Activated CD4-positive, alpha-beta memory T cell treated with anti-CD3 and anti-CD28 coated beads for 36 hours (primary cell): ENCODE results near the gene AURKB. TPM values are rescaled to one million over a fixed set of nuclear protein-coding genes. Genes with fewer than 3 reads are reported as not detected.

Source experiments
- CTCF ChIA-PET: fragments of 350-600 bp; sonication (Branson Sonifier 250); formaldehyde crosslinking; loops from one replicate; lab custom pipeline; 2021; ENCODE audit warnings: antibody characterized with exemption, inconsistent platforms; lab: Charles Lee
- POLR2A ChIA-PET: fragments of 350-600 bp; sonication (Branson Sonifier 250); formaldehyde crosslinking; loops from one replicate; lab custom pipeline; 2021; ENCODE audit warnings: antibody characterized with exemption; lab: Charles Lee
- DNase-seq: peaks from one replicate; pipeline ENCODE4 v3.0.0-alpha.2; 2020
- H3K27ac Mint-ChIP-seq: one replicate; pipeline ENCODE4 v1.8.0; 2021; ENCODE audit warnings: mixed read lengths
- H3K27me3 Mint-ChIP-seq: one replicate; pipeline ENCODE4 v1.8.0; 2021; ENCODE audit warnings: mixed read lengths
- H3K36me3 Mint-ChIP-seq: one replicate; pipeline ENCODE4 v1.8.0; 2021; ENCODE audit warnings: mixed read lengths
- H3K4me1 Mint-ChIP-seq: one replicate; pipeline ENCODE4 v1.8.0; 2021; ENCODE audit warnings: low read depth, mixed read lengths
- H3K4me3 Mint-ChIP-seq: one replicate; pipeline ENCODE4 v1.8.0; 2021; ENCODE audit warnings: mild to moderate bottlenecking, mixed read lengths
- H3K9me3 Mint-ChIP-seq: one replicate; pipeline ENCODE4 v1.8.0; 2021; ENCODE audit warnings: mixed read lengths
- intact Hi-C: fragments of 100-400 bp; cut with micrococcal nuclease; formaldehyde crosslinking; loops from one replicate; pipeline ENCODE4 v1.15.1; 2023
- total RNA-seq, 2 experiments: library from RNA; stranded (reverse); gene quantifications; one replicate each; pipeline ENCODE4 v1.2.3, GENCODE V29; 2021

The AURKB gene
- total RNA-seq, 2 experiments from 2014 or later, result 184 TPM

GRCh38 chr17:8210761-8211458, 535 bp upstream of the AURKB start:
- POLR2A ChIA-PET, result interaction anchor here (0.7 to 4.7 kb wide), 15 partner anchors 12 to 167 kb away, joined by 3 to 40 read pairs (median 5); partner anchors contain the start of genes BORCS6, CTC1, KRABD2 and RANGRF
- peak overlapping the region; percentile 97 for H3K27ac Mint-ChIP-seq
- peak overlapping the region; percentile 99 for H3K4me3 Mint-ChIP-seq
- H3K9me3 Mint-ChIP-seq, result no peaks in the 10 kb centered on the region
- H3K27me3 Mint-ChIP-seq, result no peaks in the 10 kb centered on the region
- H3K36me3 Mint-ChIP-seq, result peaks cover 34% of the 10 kb centered on the region
- intact Hi-C loops, result loop anchor here (1.0 to 2.0 kb wide), 5 partner anchors 10 to 47 kb away; no protein-coding TSS in a partner anchor
- peaks cover 23% of the 10 kb centered on the region for H3K4me1 Mint-ChIP-seq
- CTCF ChIA-PET, result interaction anchor here (0.7 to 2.2 kb wide), 11 partner anchors 11 to 117 kb away, joined by 3 to 9 read pairs (median 4); no protein-coding TSS in a partner anchor
- no peak for DNase-seq

DNA sequence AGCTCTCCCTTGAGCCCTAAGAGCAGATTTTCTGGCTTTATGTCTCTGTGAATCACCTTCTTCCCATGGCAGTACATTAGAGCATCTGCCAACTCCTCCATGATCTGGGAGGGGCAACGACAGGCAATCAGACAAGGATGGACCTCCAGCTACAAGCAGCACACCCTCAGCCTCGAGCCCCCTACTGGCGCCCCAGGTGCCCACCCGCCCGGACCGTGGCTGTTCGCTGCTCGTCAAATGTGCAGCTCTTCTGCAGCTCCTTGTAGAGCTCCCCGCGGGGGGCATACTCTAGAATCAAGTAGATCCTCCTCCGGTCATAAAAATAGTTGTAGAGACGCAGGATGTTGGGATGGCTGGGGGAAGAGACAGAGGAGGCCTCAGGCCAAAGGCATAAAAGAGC, 3.8 kb downstream of the AURKB start:
- POLR2A ChIA-PET, result interaction anchor here (1.1 kb wide), 2 partner anchors 13 to 16 kb away, joined by 3 to 5 read pairs; partner anchors contain the start of gene BORCS6
- Mint-ChIP-seq H3K4me3 (no peak overlapping the region), H3K36me3 (peaks cover 55% of the 10 kb centered on the region)

DNA sequence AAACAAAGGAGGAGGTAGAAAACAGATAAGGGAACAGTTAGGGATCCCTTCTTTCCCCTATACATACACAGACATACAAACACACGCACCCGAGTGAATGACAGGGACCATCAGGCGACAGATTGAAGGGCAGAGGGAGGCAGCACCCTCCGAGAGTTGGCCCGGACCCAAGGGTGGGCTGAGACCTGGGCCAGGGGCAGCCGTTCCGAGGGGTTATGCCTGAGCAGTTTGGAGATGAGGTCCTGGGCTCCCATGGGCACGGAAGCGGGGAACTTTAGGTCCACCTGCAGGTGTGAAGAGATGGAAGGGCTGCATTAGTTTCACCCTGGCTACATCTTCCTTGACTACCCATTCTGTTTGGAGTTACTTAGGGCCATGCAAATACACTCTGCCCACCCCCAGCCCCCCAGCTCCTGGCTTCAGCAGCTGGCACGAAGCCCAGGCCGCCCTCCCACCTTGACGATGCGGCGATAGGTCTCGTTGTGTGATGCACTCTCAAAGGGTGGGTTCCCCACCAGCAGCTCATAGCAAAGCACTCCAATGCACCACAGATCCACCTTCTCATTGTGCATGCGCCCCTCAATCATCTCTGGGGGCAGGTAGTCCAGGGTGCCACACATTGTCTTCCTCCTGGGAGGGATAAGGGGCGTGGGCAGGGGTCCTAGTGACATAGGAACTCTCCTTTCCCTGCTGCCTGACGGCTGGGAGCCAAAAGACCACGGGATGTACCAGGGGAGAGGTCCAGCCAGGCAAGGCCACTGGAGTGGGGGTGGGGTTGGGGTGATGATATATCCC, 5.4 kb downstream of the AURKB start:
- intact Hi-C loops, result no loop called here
- ChIA-PET POLR2A (interaction anchor here (1.1 to 1.8 kb wide), 2 partner anchors 13 to 16 kb away, joined by 3 to 6 read pairs; no protein-coding TSS in a partner anchor), CTCF (interaction anchor here (1.1 kb wide), 1 partner anchor 13 kb away, joined by 3 read pairs; no protein-coding TSS in a partner anchor)
- no peaks in the 10 kb centered on the region for H3K9me3 Mint-ChIP-seq
- H3K4me3 Mint-ChIP-seq, result no peak overlapping the region
- no peak overlapping the region for H3K27ac Mint-ChIP-seq
- peaks cover 54% of the 10 kb centered on the region for H3K36me3 Mint-ChIP-seq
- DNase-seq, result no peak
- H3K27me3 Mint-ChIP-seq, result no peaks in the 10 kb centered on the region
- H3K4me1 Mint-ChIP-seq, result peaks cover 17% of the 10 kb centered on the region

More for the DNA sequence above, 3.8 kb downstream of the AURKB start:
- CTCF ChIA-PET, result interaction anchor here (1.2 to 1.4 kb wide), 2 partner anchors 15 to 87 kb away, joined by 3 read pairs; no protein-coding TSS in a partner anchor
- peaks cover 23% of the 10 kb centered on the region for H3K4me1 Mint-ChIP-seq
- H3K27me3 Mint-ChIP-seq, result no peaks in the 10 kb centered on the region
- no peak overlapping the region for H3K27ac Mint-ChIP-seq
- no peak for DNase-seq
- H3K9me3 Mint-ChIP-seq, result no peaks in the 10 kb centered on the region
- intact Hi-C loops, result no loop called here

DNA sequence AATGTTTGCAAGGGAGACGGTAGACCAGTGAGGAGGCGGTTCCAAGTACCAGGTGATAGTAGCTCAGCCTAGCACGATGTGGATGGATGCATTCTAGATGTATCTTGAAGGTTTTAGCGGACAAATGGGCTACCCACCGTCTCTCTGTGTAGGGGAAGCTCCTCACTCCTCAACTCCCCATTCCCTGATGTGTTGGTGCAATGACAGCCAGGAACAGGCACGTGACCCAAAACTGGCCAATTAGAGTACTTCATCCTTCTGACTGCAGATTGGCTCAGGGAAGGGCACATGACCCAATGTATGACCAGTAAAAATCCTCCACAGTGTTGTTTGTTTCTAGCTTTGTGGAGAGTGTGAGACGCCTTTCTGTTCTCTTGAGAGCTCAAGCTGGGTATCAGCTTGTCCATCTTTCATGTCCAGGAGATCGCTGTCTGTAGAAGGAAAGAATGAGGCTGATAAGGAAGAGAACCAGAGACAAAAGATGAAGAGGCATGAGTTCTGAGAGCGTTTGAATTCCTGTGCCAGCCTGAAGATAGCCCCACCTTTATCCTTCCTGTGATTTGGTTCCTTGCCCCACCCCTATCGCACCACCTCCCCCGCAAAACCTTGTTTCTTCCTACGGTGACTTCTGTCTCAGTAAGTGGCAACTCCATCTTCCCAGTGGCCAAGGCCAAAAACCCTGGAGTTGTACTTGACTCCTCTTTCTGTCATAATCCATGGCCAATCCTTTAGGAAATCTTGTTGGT, 18.1 kb downstream of the AURKB start:
- Mint-ChIP-seq H3K9me3 (no peaks in the 10 kb centered on the region), H3K27me3 (no peaks in the 10 kb centered on the region), H3K4me1 (peaks cover 16% of the 10 kb centered on the region), H3K4me3 (no peak overlapping the region), H3K27ac (no peak overlapping the region), H3K36me3 (no peaks in the 10 kb centered on the region)
- ChIA-PET CTCF (interaction anchor here (0.7 to 1.2 kb wide), 5 partner anchors 12 to 119 kb away, joined by 3 to 5 read pairs (median 3); no protein-coding TSS in a partner anchor), POLR2A (interaction anchor here (0.8 to 3.2 kb wide), 9 partner anchors 12 to 57 kb away, joined by 3 to 18 read pairs (median 3); partner anchors contain the start of genes AURKB and CTC1)
- peak; percentile 80 for DNase-seq
- intact Hi-C loops, result loop anchor here (1.0 to 2.0 kb wide), 2 partner anchors 8 to 19 kb away; partner anchors contain the start of gene AURKB

DNA sequence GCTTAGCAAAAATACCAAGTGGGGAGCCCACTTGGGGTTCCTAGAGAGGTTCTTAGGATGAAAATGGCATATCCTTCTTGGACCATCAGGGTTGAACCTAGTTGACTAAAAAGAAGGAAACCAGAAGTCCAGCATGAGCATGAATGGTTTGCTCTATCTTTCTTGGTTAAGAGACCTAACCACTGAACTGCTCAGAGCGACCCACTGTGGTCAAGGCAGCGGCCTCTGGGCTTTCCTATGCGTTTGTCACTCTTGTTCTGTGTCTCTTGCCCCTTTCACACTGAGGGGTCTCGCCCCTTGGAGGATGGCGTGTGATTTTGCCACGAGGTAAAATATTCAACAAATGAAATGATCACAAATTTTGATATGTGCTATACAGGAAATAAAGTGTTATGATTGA, 19.9 kb downstream of the AURKB start:
- intact Hi-C loops, result loop anchor here (1.0 kb wide), 1 partner anchor 68 kb away; no protein-coding TSS in a partner anchor
- no peaks in the 10 kb centered on the region for H3K36me3 Mint-ChIP-seq
- peaks cover 10% of the 10 kb centered on the region for H3K4me1 Mint-ChIP-seq
- ChIA-PET CTCF (interaction anchor here (0.9 to 6.0 kb wide), 7 partner anchors 8 to 71 kb away, joined by 3 to 48 read pairs (median 6); partner anchors contain the start of gene ALOXE3), POLR2A (interaction anchor here (0.7 to 7.3 kb wide), 7 partner anchors 16 to 105 kb away, joined by 3 to 96 read pairs (median 17); partner anchors contain the start of genes AURKB, CTC1, PFAS and SLC25A35)
- H3K9me3 Mint-ChIP-seq, result no peaks in the 10 kb centered on the region
- peak overlapping the region; percentile 93 for H3K27ac Mint-ChIP-seq
- H3K27me3 Mint-ChIP-seq, result no peaks in the 10 kb centered on the region
- no peak for DNase-seq
- H3K4me3 Mint-ChIP-seq, result no peak overlapping the region

- Mint-ChIP-seq H3K9me3 (no peaks in the 10 kb centered on the region), H3K36me3 (no peaks in the 10 kb centered on the region), H3K4me1 (peaks cover 10% of the 10 kb centered on the region), H3K27ac (peak within 1 kb of the TSS; percentile 93), H3K27me3 (no peaks in the 10 kb centered on the region), H3K4me3 (no peak within 1 kb of the TSS)
- ChIA-PET CTCF (interaction anchor here (0.9 to 6.0 kb wide), 8 partner anchors 9 to 116 kb away, joined by 3 to 48 read pairs (median 5); partner anchors contain the start of gene ALOXE3), POLR2A (interaction anchor here (0.6 to 7.3 kb wide), 9 partner anchors 16 to 106 kb away, joined by 3 to 96 read pairs (median 16); partner anchors contain the start of genes ALOXE3, AURKB, CTC1 and PFAS)
- intact Hi-C loops, result loop anchor here (1.0 to 10.0 kb wide), 2 partner anchors 68 to 355 kb away; partner anchors contain the start of gene KDM6B
- peak; percentile 98 for DNase-seq
These were observed 20.5 kb downstream of the AURKB start, which contains the start of gene BORCS6 for GRCh38 chr17:8189711-8190477. Gene BORCS6 (minus strand): TSS chr17:8190180. CDS start chr17:8190140, 40 bp downstream.

DNA sequence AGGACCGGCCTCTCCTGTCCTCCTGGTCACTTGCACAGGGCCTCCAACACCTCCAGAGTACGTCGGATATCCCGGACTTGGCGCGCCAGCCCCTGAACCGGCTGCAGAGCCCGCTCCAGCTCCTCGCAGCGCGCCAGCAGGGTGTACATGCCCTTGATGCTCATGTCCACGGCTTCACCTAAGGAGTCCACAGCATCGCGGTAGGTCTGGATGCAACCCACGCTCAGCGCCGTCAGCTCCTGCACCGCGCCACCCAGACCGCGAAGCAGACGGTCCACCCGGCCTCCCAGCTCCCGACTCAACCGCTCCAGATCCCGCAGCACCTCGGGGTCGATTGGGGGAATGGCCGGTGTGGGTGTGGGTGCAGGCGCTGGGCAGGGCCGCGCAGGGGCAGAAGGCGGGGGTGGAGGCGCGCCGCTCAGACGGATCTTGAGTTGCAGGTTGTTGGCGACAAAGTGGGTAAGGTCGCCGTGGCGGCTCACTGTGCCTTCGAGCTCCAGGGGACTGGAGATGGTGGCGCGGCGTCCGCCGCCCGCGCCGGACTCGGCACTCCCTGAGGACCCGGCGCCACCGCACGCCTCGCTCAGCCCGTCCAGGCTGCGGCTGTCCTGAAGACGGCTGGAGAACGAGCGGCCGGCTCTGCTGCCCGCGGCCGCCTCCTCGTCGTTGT, 21.2 kb downstream of the AURKB start:
- Mint-ChIP-seq H3K9me3 (no peaks in the 10 kb centered on the region), H3K27ac (peak overlapping the region; percentile 93), H3K27me3 (no peaks in the 10 kb centered on the region), H3K36me3 (no peaks in the 10 kb centered on the region), H3K4me1 (peaks cover 13% of the 10 kb centered on the region), H3K4me3 (no peak overlapping the region)
- DNase-seq, result peak; percentile 55
- intact Hi-C loops, result loop anchor here (10.0 kb wide), 1 partner anchor 354 kb away; the partner anchor contains the start of gene KDM6B
- CTCF ChIA-PET, result interaction anchor here (1.0 to 6.0 kb wide), 7 partner anchors 32 to 115 kb away, joined by 3 to 48 read pairs (median 4); partner anchors contain the start of genes ALOXE3, HES7 and SLC25A35
- POLR2A ChIA-PET, result interaction anchor here (0.5 to 7.3 kb wide), 9 partner anchors 15 to 118 kb away, joined by 3 to 96 read pairs (median 16); partner anchors contain the start of genes ALOXE3, AURKB, CTC1 and PFAS

DNA sequence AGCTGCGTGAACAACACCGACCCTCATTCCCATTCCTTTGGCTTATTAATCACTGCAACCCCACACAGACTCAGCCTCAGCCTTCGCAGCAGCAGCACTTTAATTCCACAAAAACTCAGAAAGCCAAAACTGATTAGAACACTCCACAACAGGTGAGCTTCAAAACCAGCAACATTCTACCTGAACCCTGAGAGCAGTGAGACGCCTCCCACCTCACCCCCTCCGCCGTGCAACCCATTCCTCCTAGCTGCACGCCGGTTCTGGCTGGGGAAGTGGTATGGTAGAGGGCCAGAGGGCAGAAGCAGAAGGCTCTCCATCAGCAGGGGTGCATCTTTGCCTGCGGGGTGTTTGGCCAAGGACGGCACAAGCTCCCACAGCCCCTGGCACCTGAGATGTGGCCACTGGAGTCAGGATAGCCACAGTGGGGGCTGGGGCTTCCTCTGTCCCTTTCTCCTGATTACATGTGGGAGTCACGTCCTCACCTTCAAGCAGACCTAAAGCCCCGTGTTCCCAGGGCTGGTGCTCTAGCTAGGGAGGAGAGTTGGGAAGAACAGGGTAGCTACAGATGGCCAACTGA, 22.0 kb downstream of the AURKB start:
- Mint-ChIP-seq H3K4me3 (no peak overlapping the region), H3K9me3 (no peaks in the 10 kb centered on the region), H3K36me3 (no peaks in the 10 kb centered on the region), H3K27me3 (no peaks in the 10 kb centered on the region), H3K4me1 (peaks cover 13% of the 10 kb centered on the region), H3K27ac (no peak overlapping the region)
- intact Hi-C loops, result loop anchor here (10.0 kb wide), 1 partner anchor 354 kb away; the partner anchor contains the start of gene KDM6B
- DNase-seq, result peak; percentile 40
- POLR2A ChIA-PET, result interaction anchor here (0.5 to 7.3 kb wide), 14 partner anchors 12 to 118 kb away, joined by 3 to 96 read pairs (median 5); partner anchors contain the start of genes CTC1, PFAS, RANGRF and SLC25A35
- CTCF ChIA-PET, result interaction anchor here (1.1 to 6.0 kb wide), 5 partner anchors 33 to 107 kb away, joined by 3 to 48 read pairs (median 4); partner anchors contain the start of genes ALOXE3, HES7 and SLC25A35
